HepG2 (cell line): Measurements from ENCODE around the gene ZNF655. TPM values are rescaled to one million over a fixed set of nuclear protein-coding genes. Genes with fewer than 3 reads are reported as not detected.

Source experiments
- ATAC-seq: fragments of 200-7000 bp; cut with Tn5 transposase; 3 replicates; pipeline ENCODE4 v1.9.1; 2020; ENCODE audit warnings: mild to moderate bottlenecking, moderate library complexity
- BruUV-seq: library from RNA; stranded (reverse); fragments of 400-500 nt; replicated peaks from 2 replicates; lab custom pipeline; 2021; lab: Mats Ljungman, UMichigan
- CTCF ChIA-PET: fragments of 300-600 bp; formaldehyde crosslinking; extraction: SDS; loops from one replicate; lab custom pipeline; 2021; ENCODE audit warnings: low total read pairs, inconsistent platforms, low intra/inter-chr PET ratio; lab: Yijun Ruan, JAX
- POLR2A ChIA-PET: fragments of 350-600 bp; sonication (Branson Sonifier 250); formaldehyde crosslinking; loops from one replicate; lab custom pipeline; 2020; ENCODE audit warnings: antibody characterized with exemption, inconsistent platforms; lab: Yijun Ruan, JAX
- DNase-seq: peaks from one replicate; pipeline ENCODE4 v3.0.0-alpha.2; 2015; ENCODE audit warnings: low spot score
- FAIRE-seq: peaks from 3 replicates; lab custom pipeline; 2011; peaks lifted over from hg19 to GRCh38; lab: Jason Lieb, UNC
- H2AFZ ChIP-seq: one replicate; pipeline ENCODE4 v1.6.1; 2011; ENCODE audit warnings: low read length, inconsistent platforms
- H3K27ac ChIP-seq: fragments of 300-600 bp; 3 replicates; pipeline ENCODE4 v1.8.0; 2011; ENCODE audit warnings: mixed run types, mild to moderate bottlenecking, mixed read lengths, low read length, inconsistent platforms; ENCODE audit not compliant: insufficient read depth; ENCODE audit errors: extremely low read length
- H3K27me3 ChIP-seq, 2 experiments: fragments of 200-600 bp in 1 of 2; 2 replicates in 1 of 2; 3 replicates in 1 of 2; pipeline versions ENCODE4 v1.6.0 to v1.8.0; 2011; ENCODE audit warnings: low read length in 2 of 2, mild to moderate bottlenecking in 2 of 2, moderate library complexity in 2 of 2, inconsistent platforms in 1 of 2; ENCODE audit not compliant: insufficient read depth in 2 of 2, control insufficient read depth in 1 of 2
- H3K36me3 ChIP-seq, 2 experiments: fragments of 200-600 bp in 1 of 2; replicated peaks in 1 of 2; 2 replicates in 1 of 2; 3 replicates in 1 of 2; pipeline versions ENCODE4 v1.5.1 to v1.8.0; 2011; ENCODE audit warnings: low read length in 2 of 2, inconsistent platforms in 1 of 2; ENCODE audit not compliant: insufficient read depth in 2 of 2, control insufficient read depth in 1 of 2
- H3K4me1 ChIP-seq: 2 replicates; pipeline ENCODE4 v1.5.1; 2012; ENCODE audit warnings: low read length, inconsistent platforms; ENCODE audit not compliant: insufficient read depth
- H3K4me2 ChIP-seq: 2 replicates; pipeline ENCODE4 v1.6.0; 2011; ENCODE audit warnings: low read depth, low read length, inconsistent platforms
- H3K4me3 ChIP-seq, 3 experiments: fragments of 200-600 bp in 1 of 3; sonication (generic), shearing (Covaris generic) in 1 of 3; replicated peaks in 1 of 3; 2 replicates each; pipeline ENCODE4 v1.5.1; 2011 to 2016; ENCODE audit warnings: low read length in 3 of 3, inconsistent platforms in 2 of 3, low read depth in 2 of 3, mild to moderate bottlenecking in 2 of 3, control low read depth in 1 of 3, mixed read lengths in 1 of 3; ENCODE audit not compliant: insufficient read depth in 1 of 3
- H3K79me2 ChIP-seq: one replicate; pipeline ENCODE4 v1.6.1; 2011; ENCODE audit warnings: low read length, inconsistent platforms; ENCODE audit not compliant: insufficient read depth
- H3K9ac ChIP-seq: 2 replicates; pipeline ENCODE4 v1.6.0; 2011; ENCODE audit warnings: mild to moderate bottlenecking, low read depth, low read length, inconsistent platforms; ENCODE audit not compliant: insufficient read depth
- H3K9me3 ChIP-seq: 2 replicates; pipeline ENCODE4 v1.5.1; 2012; ENCODE audit warnings: mild to moderate bottlenecking, low read length
- H4K20me1 ChIP-seq: 2 replicates; pipeline ENCODE4 v1.6.0; 2011; ENCODE audit warnings: inconsistent platforms, mild to moderate bottlenecking, low read length, moderate library complexity; ENCODE audit not compliant: insufficient read depth
- AGO2 ChIP-seq: fragments of 200-400 bp; formaldehyde crosslinking; optimal IDR thresholded peaks from 2 replicates; pipeline ENCODE3; 2017; ENCODE audit warnings: mild to moderate bottlenecking, low read depth, low read length, moderate library complexity
- ASH2L ChIP-seq: fragments of 300-600, 200-600 bp; sonication (generic); IDR thresholded peaks from 2 replicates; pipeline ENCODE4 v1.7.0; 2017; ENCODE audit warnings: low read depth, mild to moderate bottlenecking, moderate library complexity, mixed read lengths, low read length; ENCODE audit not compliant: insufficient read length
- HDAC1 ChIP-seq: sonication (generic); formaldehyde crosslinking; IDR thresholded peaks from 2 replicates; pipeline ENCODE4 v1.5.1; 2020; ENCODE audit warnings: mild to moderate bottlenecking, missing genetic modification reagents
- MAZ ChIP-seq, 2 experiments: sonication (generic) in 1 of 2; formaldehyde crosslinking in 1 of 2; IDR thresholded peaks; 2 replicates each; pipeline versions ENCODE4 v1.5.0 to v1.6.1; 2012 to 2020; ENCODE audit warnings: low read depth in 2 of 2, mild to moderate bottlenecking in 2 of 2, borderline replicate concordance in 1 of 2, improper control_type of control experiment in 1 of 2, low read length in 1 of 2, missing genetic modification reagents in 1 of 2, moderate library complexity in 1 of 2
- NR2F6 ChIP-seq, 2 experiments: IDR thresholded peaks; 2 replicates each; pipeline ENCODE4 v1.6.1; 2016; ENCODE audit warnings: antibody characterized with exemption in 1 of 2, mild to moderate bottlenecking in 1 of 2
- POLR2A ChIP-seq, 2 experiments: IDR thresholded peaks; 2 replicates each; pipeline ENCODE4 v1.6.1; 2011; ENCODE audit warnings: low read depth in 2 of 2, low read length in 2 of 2, mild to moderate bottlenecking in 1 of 2, moderate library complexity in 1 of 2; ENCODE audit not compliant: insufficient read depth in 1 of 2
- THAP8 ChIP-seq: sonication (generic); formaldehyde crosslinking; IDR thresholded peaks from 2 replicates; pipeline ENCODE4 v1.5.1; 2020; ENCODE audit warnings: missing genetic modification reagents, mild to moderate bottlenecking, borderline replicate concordance
- ZBTB38 ChIP-seq: sonication (generic); formaldehyde crosslinking; IDR thresholded peaks from 2 replicates; pipeline ENCODE4 v1.5.1; 2020; ENCODE audit warnings: mild to moderate bottlenecking, missing genetic modification reagents
- ZNF12 ChIP-seq: sonication (generic); formaldehyde crosslinking; IDR thresholded peaks from 2 replicates; pipeline ENCODE4 v1.5.0; 2020; ENCODE audit warnings: missing genetic modification reagents
- ZNF121 ChIP-seq: sonication (generic); formaldehyde crosslinking; IDR thresholded peaks from 2 replicates; pipeline ENCODE4 v1.5.0; 2020; ENCODE audit warnings: mild to moderate bottlenecking, missing genetic modification reagents
- ZNF138 ChIP-seq: sonication (generic); formaldehyde crosslinking; IDR thresholded peaks from 2 replicates; pipeline ENCODE4 v1.5.0; 2020; ENCODE audit warnings: mild to moderate bottlenecking, low read depth, missing genetic modification reagents
- ZNF256 ChIP-seq: sonication (generic); formaldehyde crosslinking; conservative IDR thresholded peaks from 2 replicates; pipeline ENCODE4 v1.4.0; 2020; ENCODE audit warnings: missing genetic modification reagents
- ZNF263 ChIP-seq: sonication (generic); formaldehyde crosslinking; IDR thresholded peaks from 2 replicates; pipeline ENCODE4 v1.4.0; 2020; ENCODE audit warnings: missing genetic modification reagents
- ZNF770 ChIP-seq: sonication (generic); formaldehyde crosslinking; IDR thresholded peaks from 2 replicates; pipeline ENCODE4 v1.5.0; 2020; ENCODE audit warnings: mild to moderate bottlenecking, missing genetic modification reagents
- ZSCAN29 ChIP-seq: sonication (generic); formaldehyde crosslinking; conservative IDR thresholded peaks from 2 replicates; pipeline ENCODE4 v1.4.0; 2020; ENCODE audit warnings: mild to moderate bottlenecking, missing genetic modification reagents
- WGBS: methylation state at CpG from one replicate; pipeline ENCODE4 v1.1.6; 2017; ENCODE audit warnings: low lambda C conversion rate; 5-methylcytosine and 5-hydroxymethylcytosine counted together
- in situ Hi-C: cut with HindIII; loops from 2 replicates; pipeline ENCODE4 v1.10.0; 2017; ENCODE audit warnings: low pct_unique_long_range_greater_than_20kb; ENCODE audit not compliant: extremely low pct_ligation_motif_present
- intact Hi-C: fragments of 100-400 bp; cut with micrococcal nuclease; formaldehyde crosslinking; loops from one replicate; pipeline ENCODE4 v1.10.0; 2022; ENCODE audit not compliant: unreplicated experiment
- polyA plus RNA-seq, 8 experiments: library from polyadenylated mRNA; depleted of rRNA in 3 of 8; stranded (reverse) in 7 of 8; unstranded in 1 of 8; fragments of >200 nt; fragmentation: Illumina TruSeq in 4 of 8; extraction: Trizol in 4 of 8; gene quantifications; 2 replicates each; pipeline versions ENCODE4 v1.2.1 to v1.2.3, GENCODE V29; 2011 to 2016; ENCODE audit warnings: low read depth in 4 of 8, missing spikeins in 1 of 8, mixed read lengths in 1 of 8; ENCODE audit not compliant: insufficient read depth in 1 of 8
- total RNA-seq, 5 experiments: library from RNA; depleted of rRNA; stranded (reverse); fragments of >200 nt; fragmentation: Illumina TruSeq; extraction: Trizol; gene quantifications; 2 replicates each; pipeline ENCODE4 v1.2.3, GENCODE V29; 2016; ENCODE audit warnings: low read depth in 1 of 5
- TF ChIP-seq, protein P1 (sequence below): IDR thresholded peaks from 2 replicates; pipeline ENCODE4 v1.6.1; 2016; ENCODE audit warnings: missing genetic modification reagents, missing compliant biosample characterization

Gene ZNF655
- total and polyA plus RNA-seq, 2 of the 13 experiments (the other 11 are each of a cell fraction or from before 2014, with no cell fraction given) = 53.4 to 75.6 TPM

DNA sequence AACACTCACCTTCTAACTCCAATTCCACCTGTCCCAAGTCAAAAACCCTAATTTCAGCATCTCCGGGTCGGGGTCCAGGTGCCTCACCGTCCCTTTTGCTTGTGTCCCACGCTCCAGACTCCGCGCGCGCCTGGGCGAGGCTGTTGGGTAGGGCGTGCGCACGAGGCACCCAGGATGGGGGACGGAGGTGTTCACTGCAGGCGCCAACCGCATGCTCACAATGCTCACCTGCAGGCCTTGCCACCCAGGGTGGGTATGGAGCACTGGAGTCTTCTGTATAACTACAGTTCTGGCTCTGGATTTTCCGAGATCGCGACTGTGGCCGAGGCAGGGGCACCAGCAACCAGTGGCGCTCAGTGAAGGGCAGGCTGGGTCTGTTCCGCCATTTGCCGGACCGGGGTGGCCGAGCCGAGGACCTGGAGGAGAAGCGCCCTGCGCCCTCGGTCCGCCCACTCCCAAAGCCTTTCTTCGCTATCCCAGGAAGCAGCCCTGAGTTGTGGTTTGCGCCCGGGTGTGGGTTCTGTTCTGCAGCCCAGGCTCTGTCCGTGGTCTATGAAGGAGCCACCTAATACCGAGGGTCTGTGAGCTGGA, 15.3 kb upstream of the ZNF655 start:
- FAIRE-seq (no peak), ATAC-seq (no peak), DNase-seq (no peak)
- no peak overlapping the region for H3K4me2 ChIP-seq
- no peak overlapping the region for H3K9ac ChIP-seq
- H3K4me3 ChIP-seq = no peak overlapping the region
- H3K9me3 ChIP-seq = no peaks in the 10 kb centered on the region
- in situ Hi-C loops = no loop called here
- H3K27ac ChIP-seq = no peak overlapping the region
- H4K20me1 ChIP-seq = no peaks in the 10 kb centered on the region
- TF ChIP-seq MAZ (IDR thresholded peaks at IDR 0.05; ENCODE audit: borderline replicate concordance, low read depth, low read length) = no peak
- TF ChIP-seq MAZ (CRISPR knock-in tag; IDR thresholded peaks at IDR 0.05; ENCODE audit: low read depth) = no peak
- peak; percentile 80 for TF ChIP-seq AGO2
- no peak for TF ChIP-seq THAP8
- no peak for TF ChIP-seq ZNF256
- ChIA-PET CTCF (no interaction called here), POLR2A (no interaction called here)
- H3K27me3 ChIP-seq = no peaks in the 10 kb centered on the region
- H2AFZ ChIP-seq = no peak overlapping the region
- WGBS = over 99% methylated on average over 13 of the region's 34 CpGs
- H3K79me2 ChIP-seq = no peaks in the 10 kb centered on the region
- peaks cover 9% of the 10 kb centered on the region for H3K4me1 ChIP-seq
- intact Hi-C loops = no loop called here
- H3K36me3 ChIP-seq = peaks cover 3 to 7% of the 10 kb centered on the region in 2 experiments; a peak in 2 of 5 replicates
- BruUV-seq = no TSS peak

- H3K27ac ChIP-seq = no peak overlapping the region
- intact Hi-C loops (no loop called here), in situ Hi-C loops (no loop called here)
- no peaks in the 10 kb centered on the region for H3K9me3 ChIP-seq
- H3K79me2 ChIP-seq = no peaks in the 10 kb centered on the region
- no TSS peak for BruUV-seq
- H3K27me3 ChIP-seq = no peaks in the 10 kb centered on the region
- CTCF ChIA-PET = no interaction called here
- H3K4me2 ChIP-seq = no peak overlapping the region
- 94% methylated on average over 5 of the region's 6 CpGs for WGBS
- no peaks in the 10 kb centered on the region for H4K20me1 ChIP-seq
- POLR2A ChIA-PET = interaction anchor here (0.8 to 1.2 kb wide), 2 partner anchors 9 to 10 kb away, joined by 3 read pairs; no protein-coding TSS in a partner anchor
- FAIRE-seq = no peak
- TF ChIP-seq ASH2L (no peak), POLR2A (IDR thresholded peaks at IDR 0.05; ENCODE audit: insufficient read depth in 1 of 2, low read depth in 2 of 2, low read length in 2 of 2) (0 out of 4 replicates have a peak, but pooled peaks of 1 of the 2 experiments have one; percentile 9), NR2F6 (IDR thresholded peaks at IDR 0.05) (no peak), NR2F6 (CRISPR knock-in tag; IDR thresholded peaks at IDR 0.05) (no peak), ZNF138 (CRISPR knock-in tag) (no peak), HDAC1 (CRISPR knock-in tag) (no peak), ZNF12 (CRISPR knock-in tag) (no peak), ZNF263 (CRISPR knock-in tag) (no peak), ZBTB38 (no peak), ZNF770 (CRISPR knock-in tag) (peak; percentile 70), ZSCAN29 (no peak), ZNF121 (peak; percentile 72)
- TF ChIP-seq, protein P1, sequence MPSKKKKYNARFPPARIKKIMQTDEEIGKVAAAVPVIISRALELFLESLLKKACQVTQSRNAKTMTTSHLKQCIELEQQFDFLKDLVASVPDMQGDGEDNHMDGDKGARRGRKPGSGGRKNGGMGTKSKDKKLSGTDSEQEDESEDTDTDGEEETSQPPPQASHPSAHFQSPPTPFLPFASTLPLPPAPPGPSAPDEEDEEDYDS = no peak
- TF ChIP-seq, all 625 proteins: peak for 3
- Histone ChIP-seq H3K36me3 (peaks cover 5 to 7% of the 10 kb centered on the region in 2 experiments; a peak in 2 of 5 replicates), H3K4me3 (no peak overlapping the region), H3K9ac (no peak overlapping the region), H3K4me1 (peaks cover 9% of the 10 kb centered on the region), H2AFZ (no peak overlapping the region)
- DNase-seq (no peak), ATAC-seq (no peak)
Observed at GRCh38 chr7:99543916-99544315, 14.5 kb upstream of the ZNF655 start.
